Mesodermal cell (in vitro differentiated cells): ENCODE data around the gene SSTR3. TPM values are rescaled to one million over a fixed set of nuclear protein-coding genes. Genes with fewer than 3 reads are reported as not detected.

Experiments
- H3K27ac ChIP-seq: 2 replicates; pipeline ENCODE4 v1.7.0; 2013; ENCODE audit warnings: mild to moderate bottlenecking, low read depth, low read length, moderate library complexity; ENCODE audit not compliant: severe bottlenecking
- H3K36me3 ChIP-seq: 2 replicates; pipeline ENCODE4 v1.7.1; 2013; ENCODE audit warnings: mild to moderate bottlenecking, low read length, moderate library complexity; ENCODE audit not compliant: control insufficient read depth, insufficient read depth
- H3K4me1 ChIP-seq: one replicate; pipeline ENCODE4 v1.7.1; 2013; ENCODE audit warnings: mild to moderate bottlenecking, low read length; ENCODE audit not compliant: insufficient read depth, control insufficient read depth, poor library complexity, severe bottlenecking
- H3K4me3 ChIP-seq: 2 replicates; pipeline ENCODE4 v1.7.0; 2013; ENCODE audit warnings: low read length, control low read depth, mild to moderate bottlenecking; ENCODE audit not compliant: insufficient read depth, poor library complexity, severe bottlenecking; ENCODE audit errors: extremely low read depth
- H3K9me3 ChIP-seq: 2 replicates; pipeline ENCODE4 v1.7.1; 2013; ENCODE audit warnings: mild to moderate bottlenecking, low read length, moderate library complexity; ENCODE audit not compliant: control insufficient read depth
- WGBS, 2 experiments: methylation state at CpG; one replicate each; pipeline ENCODE4 v1.1.5; 2013; ENCODE audit warnings: missing lambda C conversion rate in 2 of 2; ENCODE audit not compliant: insufficient coverage in 2 of 2; 5-methylcytosine and 5-hydroxymethylcytosine counted together
- polyA plus RNA-seq, 2 experiments: library from polyadenylated mRNA; stranded (reverse); fragments of 50-300 nt; gene quantifications; one replicate each; pipeline ENCODE4 v1.2.3, GENCODE V29; 2013

The SSTR3 gene
- polyA plus RNA-seq (2013, experiment 1 of 2): not detected
- polyA plus RNA-seq (2013, experiment 2 of 2): 0.05 TPM

DNA sequence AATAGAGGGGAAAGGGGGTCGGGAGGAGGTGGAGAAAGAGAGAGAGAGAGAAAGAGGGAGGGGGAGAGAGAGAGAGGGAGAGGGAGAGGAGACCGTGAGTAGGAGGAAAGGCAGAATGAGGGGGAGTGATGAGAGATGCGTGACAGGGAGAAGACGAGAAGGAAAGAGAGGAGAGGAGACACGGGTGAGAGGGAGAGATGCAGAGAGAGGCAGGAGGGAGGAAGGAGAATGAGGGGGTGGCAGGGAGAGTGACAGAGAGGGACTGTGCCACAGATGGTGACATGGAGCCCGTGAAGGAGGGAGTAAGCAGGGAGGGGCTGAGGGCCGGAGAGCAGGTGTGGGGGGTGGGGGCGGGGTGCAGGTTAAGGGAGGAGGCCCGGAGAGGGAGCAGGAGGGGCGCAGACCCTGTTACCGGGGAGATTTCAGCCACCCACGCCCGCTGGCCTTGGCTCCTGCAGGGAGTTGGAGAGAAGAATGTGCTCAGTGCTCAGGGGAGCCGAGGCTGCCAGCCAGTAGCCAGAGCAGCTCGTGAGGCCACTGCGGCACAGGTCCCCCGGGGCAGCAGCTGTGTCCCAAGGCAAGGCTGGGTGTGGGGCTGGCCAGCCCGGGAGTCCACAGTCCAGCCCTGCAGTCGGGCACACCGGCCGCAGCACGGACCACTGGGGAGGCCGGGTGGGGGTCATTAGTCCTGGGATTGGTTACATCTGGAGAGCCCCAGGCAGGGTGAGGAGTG lies at the start of gene SSTR3:
TSS of gene SSTR3 (minus strand) at position 304 of the 733 bp plus-strand sequence. CDS start 4,674 bp downstream, outside the sequence.
- no peaks in the 10 kb centered on the region for H3K9me3 ChIP-seq
- no peaks in the 10 kb centered on the region for H3K4me1 ChIP-seq
- H3K36me3 ChIP-seq: no peaks in the 10 kb centered on the region
- no peak within 1 kb of the TSS for H3K27ac ChIP-seq
- 20 to 26% methylated on average over 20 to 22 of the region's 23 CpGs for WGBS, 2 experiments
- no peak within 1 kb of the TSS for H3K4me3 ChIP-seq

GRCh38 chr22:37260901-37261336 lies 48.6 kb upstream of the SSTR3 start:
- H3K36me3 ChIP-seq: no peaks in the 10 kb centered on the region
- H3K9me3 ChIP-seq: peaks cover 6% of the 10 kb centered on the region
- no peak overlapping the region for H3K4me3 ChIP-seq
- WGBS, 2 experiments: 28 to 29% methylated on average over 12 to 14 of the region's 14 CpGs
- H3K27ac ChIP-seq: no peak overlapping the region
- H3K4me1 ChIP-seq: peaks cover 4% of the 10 kb centered on the region

DNA sequence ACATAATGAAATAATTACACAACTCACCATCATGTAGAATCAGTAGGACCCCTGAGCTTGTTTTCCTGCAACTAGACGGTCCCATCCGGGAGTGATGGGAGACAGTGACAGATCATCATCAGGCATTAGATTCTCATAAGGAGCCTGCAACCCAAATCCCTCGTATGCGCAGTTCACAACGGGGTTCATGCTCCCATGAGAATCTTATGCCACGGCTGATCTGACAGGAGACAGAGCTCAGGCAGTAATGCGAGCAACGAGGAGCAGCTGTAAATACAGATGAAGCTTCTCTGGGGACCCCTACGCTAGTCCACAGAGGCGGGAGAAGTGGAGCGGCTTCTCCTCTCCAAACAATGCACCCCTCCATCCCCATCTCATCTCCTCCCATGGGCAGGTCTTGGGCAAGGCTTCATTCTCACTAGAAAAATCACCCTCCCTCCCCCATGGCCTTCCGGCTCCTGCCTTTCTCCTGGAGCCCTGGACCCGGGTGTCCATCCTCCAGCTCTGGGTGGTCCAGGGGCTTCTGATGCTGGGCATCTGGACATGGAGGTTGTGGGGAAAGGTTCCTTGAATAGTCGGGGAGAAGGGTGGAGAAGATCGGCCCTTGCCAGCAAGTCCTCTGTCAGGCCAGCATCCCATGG lies 48.0 kb upstream of the SSTR3 start:
- Histone ChIP-seq H3K4me3 (no peak overlapping the region), H3K4me1 (peaks cover 4% of the 10 kb centered on the region), H3K27ac (no peak overlapping the region), H3K36me3 (no peaks in the 10 kb centered on the region), H3K9me3 (peaks cover 6% of the 10 kb centered on the region)
- WGBS, 2 experiments: 82 to 84% methylated on average over 12 to 13 of the region's 15 CpGs

GRCh38 chr22:37259540-37260029 lies 47.3 kb upstream of the SSTR3 start:
- Histone ChIP-seq H3K27ac (no peak overlapping the region), H3K4me3 (no peak overlapping the region), H3K4me1 (peaks cover 4% of the 10 kb centered on the region), H3K36me3 (no peaks in the 10 kb centered on the region), H3K9me3 (peaks cover 4% of the 10 kb centered on the region)
- 7 to 8% methylated on average over 4 to 20 of the region's 23 CpGs for WGBS, 2 experiments

DNA sequence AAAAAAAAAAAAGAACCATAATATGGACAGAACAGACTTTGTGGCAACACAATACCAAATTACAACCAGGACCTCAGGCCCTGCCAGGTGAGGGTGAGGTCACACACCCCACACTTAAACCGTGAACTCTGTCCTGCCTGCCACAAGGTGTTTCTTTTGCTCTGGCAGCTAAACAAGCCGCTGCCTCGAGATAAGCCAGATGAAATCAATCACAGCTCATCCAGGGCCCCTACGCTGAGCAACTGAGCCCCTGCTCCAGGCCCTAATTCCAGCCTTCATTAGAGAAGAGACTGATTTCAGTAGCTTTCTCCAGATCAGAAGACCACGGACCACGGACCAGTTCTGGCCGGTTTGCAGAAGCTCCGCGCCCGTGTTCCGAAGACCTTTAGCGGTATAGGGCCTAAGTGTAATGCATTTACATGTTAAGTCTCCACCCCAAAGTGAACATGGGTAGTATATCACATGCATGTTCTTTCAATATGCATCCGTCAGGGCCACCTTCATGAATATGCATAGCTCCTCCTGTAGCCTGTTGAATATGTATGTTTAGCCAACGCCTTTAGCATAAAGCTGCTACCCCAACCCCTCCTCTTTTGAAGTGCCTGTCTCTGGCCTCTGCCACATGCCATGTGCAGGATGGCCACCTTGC lies 46.6 kb upstream of the SSTR3 start:
- WGBS, 2 experiments: 86 to 94% methylated on average over 9 to 11 of the region's 14 CpGs
- H3K9me3 ChIP-seq: no peaks in the 10 kb centered on the region
- no peaks in the 10 kb centered on the region for H3K36me3 ChIP-seq
- no peak overlapping the region for H3K4me3 ChIP-seq
- no peak overlapping the region for H3K27ac ChIP-seq
- peaks cover 4% of the 10 kb centered on the region for H3K4me1 ChIP-seq

- 81 to 83% methylated on average over 4 to 6 of the region's 9 CpGs for WGBS, 2 experiments
- H3K27ac ChIP-seq: no peak overlapping the region
Measured at GRCh38 chr22:37258005-37258752, 45.9 kb upstream of the SSTR3 start.

DNA sequence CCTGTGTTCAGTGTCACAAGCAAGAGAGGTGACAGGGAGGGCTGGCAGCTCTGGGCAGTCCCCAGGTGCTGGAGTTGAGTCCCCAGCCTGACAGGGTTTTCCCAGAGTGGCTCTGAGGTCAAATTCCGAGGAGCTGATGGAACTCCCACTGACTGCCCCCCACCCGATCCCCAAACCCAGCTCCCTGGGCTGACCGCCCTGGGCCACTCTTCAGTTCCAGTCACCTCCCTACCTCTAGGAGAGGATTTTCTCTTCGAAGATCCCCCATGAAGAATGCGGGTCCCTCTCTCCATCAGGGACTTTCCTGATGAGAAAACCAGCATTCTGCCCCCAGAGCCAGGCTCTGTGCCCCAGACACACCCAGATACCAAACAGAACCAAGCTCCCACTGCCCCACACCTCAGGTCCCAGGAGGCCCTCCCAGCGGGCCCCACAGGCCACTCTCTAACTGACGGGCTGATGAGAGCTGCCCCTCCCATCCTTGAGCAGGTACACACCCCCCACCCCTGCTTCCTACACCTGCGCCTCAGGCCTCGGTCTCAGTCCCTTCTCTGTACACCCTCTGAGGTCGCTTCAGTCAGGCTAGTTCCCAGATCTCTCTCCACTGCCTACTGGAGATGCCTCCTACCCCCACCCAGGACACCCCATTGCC lies 43.9 kb upstream of the SSTR3 start:
- Histone ChIP-seq H3K36me3 (no peaks in the 10 kb centered on the region), H3K4me1 (peaks cover 7% of the 10 kb centered on the region), H3K4me3 (no peak overlapping the region), H3K27ac (no peak overlapping the region), H3K9me3 (no peaks in the 10 kb centered on the region)
- WGBS, 2 experiments: 79 to 82% methylated on average over 9 of the region's 10 CpGs

More at GRCh38 chr22:37258005-37258752, 45.9 kb upstream of the SSTR3 start:
- H3K4me1 ChIP-seq: peaks cover 7% of the 10 kb centered on the region
- H3K9me3 ChIP-seq: no peaks in the 10 kb centered on the region
- no peaks in the 10 kb centered on the region for H3K36me3 ChIP-seq
- H3K4me3 ChIP-seq: no peak overlapping the region

DNA sequence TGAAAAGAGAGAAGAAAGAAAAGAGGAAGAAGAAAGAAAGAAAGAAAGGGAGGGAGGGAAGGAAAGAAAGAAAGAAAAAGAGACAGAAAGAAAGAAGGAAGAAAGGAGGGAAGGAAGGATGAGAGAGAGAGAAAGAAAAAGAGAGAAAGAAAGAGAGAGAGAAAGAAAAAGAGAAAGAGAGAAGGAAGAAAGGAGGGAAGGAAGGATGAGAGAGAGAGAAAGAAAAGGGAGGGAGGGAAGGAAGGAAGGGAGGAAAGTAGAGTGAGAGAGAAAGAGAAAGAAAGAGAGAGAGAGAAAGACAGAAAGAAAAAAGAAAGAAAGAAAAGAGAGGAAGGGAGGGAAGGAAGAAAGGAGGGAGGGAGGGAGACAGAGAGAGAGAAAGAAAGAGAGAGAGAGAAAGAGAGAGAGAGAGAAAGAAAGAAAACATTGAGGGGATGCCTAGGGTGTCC lies 43.3 kb upstream of the SSTR3 start:
- Histone ChIP-seq H3K4me3 (no peak overlapping the region), H3K36me3 (no peaks in the 10 kb centered on the region), H3K9me3 (no peaks in the 10 kb centered on the region), H3K27ac (no peak overlapping the region), H3K4me1 (peaks cover 7% of the 10 kb centered on the region)

DNA sequence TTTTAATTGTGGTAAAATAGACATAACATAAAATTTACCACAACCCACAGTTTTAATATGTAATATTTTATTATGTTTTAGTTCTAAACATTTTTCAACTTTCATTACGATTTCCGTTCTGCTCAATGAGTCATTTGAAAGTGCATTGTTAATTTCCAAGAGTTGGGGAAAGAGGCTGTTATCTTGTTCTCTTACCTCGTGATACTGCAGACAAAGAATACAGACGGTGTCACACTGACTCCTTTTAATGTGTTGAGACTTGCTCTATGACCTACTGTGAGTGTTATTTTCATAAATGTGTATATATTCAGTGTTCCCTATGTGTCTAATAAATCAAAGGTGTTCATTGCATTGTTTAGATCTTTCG lies 42.6 kb upstream of the SSTR3 start:
- peaks cover 7% of the 10 kb centered on the region for H3K4me1 ChIP-seq
- H3K36me3 ChIP-seq: no peaks in the 10 kb centered on the region
- H3K27ac ChIP-seq: no peak overlapping the region
- 50 to 60% methylated on average over 1 to 2 of the region's 5 CpGs for WGBS, 2 experiments
- no peak overlapping the region for H3K4me3 ChIP-seq
- no peaks in the 10 kb centered on the region for H3K9me3 ChIP-seq
